Neuronal stem cell (in vitro differentiated cells): ENCODE data around the gene HOMER1.

ENCODE experiments used
- DNase-seq: peaks from one replicate; pipeline ENCODE4 v3.0.0-alpha.2; 2013; ENCODE audit warnings: low spot score
- H2AFZ ChIP-seq: one replicate; pipeline ENCODE4 v1.6.1; 2013; ENCODE audit warnings: mild to moderate bottlenecking, low read length, inconsistent platforms
- H2AK5ac ChIP-seq: 2 replicates; pipeline ENCODE4 v1.6.1; 2013; ENCODE audit warnings: low read depth, mild to moderate bottlenecking, inconsistent platforms, low read length, moderate library complexity, mixed read lengths
- H2BK120ac ChIP-seq: 2 replicates; pipeline ENCODE4 v1.6.1; 2013; ENCODE audit warnings: low read depth, mild to moderate bottlenecking, inconsistent platforms, low read length, moderate library complexity, mixed read lengths
- H2BK12ac ChIP-seq: one replicate; pipeline ENCODE4 v1.6.1; 2013; ENCODE audit warnings: low read length, inconsistent platforms
- H2BK15ac ChIP-seq: 2 replicates; pipeline ENCODE4 v1.6.1; 2013; ENCODE audit warnings: mild to moderate bottlenecking, low read length, inconsistent platforms, mixed read lengths
- H2BK5ac ChIP-seq: one replicate; pipeline ENCODE4 v1.6.1; 2013; ENCODE audit warnings: inconsistent platforms, mild to moderate bottlenecking, low read length, moderate library complexity
- H3K14ac ChIP-seq: one replicate; pipeline ENCODE4 v1.6.1; 2013; ENCODE audit warnings: low read length, inconsistent platforms
- H3K18ac ChIP-seq: 2 replicates; pipeline ENCODE4 v1.6.1; 2013; ENCODE audit warnings: low read length, inconsistent platforms
- H3K23ac ChIP-seq: 2 replicates; pipeline ENCODE4 v1.6.1; 2013; ENCODE audit warnings: low read depth, mild to moderate bottlenecking, mixed read lengths, low read length, inconsistent platforms; ENCODE audit not compliant: poor library complexity
- H3K27ac ChIP-seq: replicated peaks from 3 replicates; pipeline ENCODE4 v1.5.1; 2013; ENCODE audit warnings: low read length, inconsistent platforms
- H3K27me3 ChIP-seq, 3 experiments: 2 replicates each; pipeline ENCODE4 v1.6.1; 2013; ENCODE audit warnings: low read length in 3 of 3, mild to moderate bottlenecking in 2 of 3, inconsistent platforms in 1 of 3, low read depth in 1 of 3, mixed read lengths in 1 of 3, moderate library complexity in 1 of 3; ENCODE audit not compliant: control insufficient read depth in 3 of 3, insufficient read depth in 3 of 3
- H3K36me3 ChIP-seq, 2 donors: replicated peaks in 1 of 2; 2 replicates each; pipeline ENCODE4 v1.6.1; 2013; ENCODE audit warnings: low read length in 2 of 2; ENCODE audit not compliant: control insufficient read depth in 2 of 2, insufficient read depth in 2 of 2
- H3K4ac ChIP-seq: 2 replicates; pipeline ENCODE4 v1.6.1; 2013; ENCODE audit warnings: inconsistent platforms, mild to moderate bottlenecking, low read length, moderate library complexity
- H3K4me1 ChIP-seq, 2 donors: 1 replicate in 1 of 2; 2 replicates in 1 of 2; pipeline ENCODE4 v1.6.1; 2013; ENCODE audit warnings: low read length in 2 of 2, low read depth in 1 of 2; ENCODE audit not compliant: control insufficient read depth in 2 of 2, insufficient read depth in 1 of 2
- H3K4me2 ChIP-seq: one replicate; pipeline ENCODE4 v1.6.1; 2013; ENCODE audit warnings: mild to moderate bottlenecking, low read length, inconsistent platforms; ENCODE audit not compliant: insufficient read depth, poor library complexity, severe bottlenecking
- H3K4me3 ChIP-seq, 2 donors: 2 replicates each; pipeline ENCODE4 v1.5.1; 2013; ENCODE audit warnings: low read length in 2 of 2, mild to moderate bottlenecking in 2 of 2, inconsistent platforms in 1 of 2, moderate library complexity in 1 of 2
- H3K79me1 ChIP-seq: one replicate; pipeline ENCODE4 v1.6.1; 2013; ENCODE audit warnings: low read depth, mild to moderate bottlenecking, inconsistent platforms, low read length, moderate library complexity
- H3K9ac ChIP-seq: one replicate; pipeline ENCODE4 v1.6.1; 2013; ENCODE audit warnings: mild to moderate bottlenecking, low read depth, low read length, inconsistent platforms; ENCODE audit not compliant: poor library complexity
- H3K9me3 ChIP-seq, 2 donors: replicated peaks in 1 of 2; 2 replicates each; pipeline versions ENCODE3 to v1.6.1; 2013; ENCODE audit warnings: low read length in 2 of 2, mild to moderate bottlenecking in 2 of 2, inconsistent platforms in 1 of 2, low read depth in 1 of 2, mixed read lengths in 1 of 2, moderate library complexity in 1 of 2; ENCODE audit not compliant: control insufficient read depth in 2 of 2, insufficient read depth in 1 of 2
- H4K8ac ChIP-seq: one replicate; pipeline ENCODE4 v1.6.1; 2013; ENCODE audit warnings: low read depth, mild to moderate bottlenecking, inconsistent platforms, low read length, moderate library complexity
- H4K91ac ChIP-seq: one replicate; pipeline ENCODE4 v1.6.1; 2013; ENCODE audit warnings: low read length, low read depth, mild to moderate bottlenecking, inconsistent platforms; ENCODE audit not compliant: poor library complexity
- WGBS, 2 donors: extraction: QIAGEN DNeasy Blood & Tissue Kit; methylation state at CpG; one replicate each; pipeline ENCODE4 v1.1.7; 2013; ENCODE audit warnings: missing lambda C conversion rate in 2 of 2, mixed read lengths in 1 of 2; ENCODE audit not compliant: insufficient read length in 2 of 2, insufficient replicate concordance in 1 of 2; ENCODE audit errors: extremely low coverage in 2 of 2; 5-methylcytosine and 5-hydroxymethylcytosine counted together

The HOMER1 gene

GRCh38 chr5:79475152-79475466 is 38.8 kb downstream of the HOMER1 start:
- no peak overlapping the region for H3K4ac ChIP-seq
- no peak for DNase-seq
- H3K4me3 ChIP-seq, result no peak overlapping the region
- H2BK5ac ChIP-seq, result no peak overlapping the region
- peaks cover 3 to 4% of the 10 kb centered on the region in 2 donors for H3K4me1 ChIP-seq
- no peak overlapping the region for H2AFZ ChIP-seq
- H3K79me1 ChIP-seq, result no peaks in the 10 kb centered on the region
- no peak overlapping the region for H3K9ac ChIP-seq
- no peaks in the 10 kb centered on the region for H3K27me3 ChIP-seq
- no peak overlapping the region for H3K27ac ChIP-seq
- no peak overlapping the region for H2BK15ac ChIP-seq
- no peak overlapping the region for H3K23ac ChIP-seq
- H2BK12ac ChIP-seq, result no peak overlapping the region
- H3K36me3 ChIP-seq, result no peaks in the 10 kb centered on the region
- no peak overlapping the region for H2BK120ac ChIP-seq
- no peak overlapping the region for H4K91ac ChIP-seq
- H2AK5ac ChIP-seq, result no peak overlapping the region
- H3K4me2 ChIP-seq, result no peak overlapping the region
- no peaks in the 10 kb centered on the region for H3K9me3 ChIP-seq
- no CpG with 5 or more reads among the region's 4 CpGs for WGBS, 2 donors
- no peak overlapping the region for H3K18ac ChIP-seq
- H3K14ac ChIP-seq, result no peak overlapping the region
- no peak overlapping the region for H4K8ac ChIP-seq

DNA sequence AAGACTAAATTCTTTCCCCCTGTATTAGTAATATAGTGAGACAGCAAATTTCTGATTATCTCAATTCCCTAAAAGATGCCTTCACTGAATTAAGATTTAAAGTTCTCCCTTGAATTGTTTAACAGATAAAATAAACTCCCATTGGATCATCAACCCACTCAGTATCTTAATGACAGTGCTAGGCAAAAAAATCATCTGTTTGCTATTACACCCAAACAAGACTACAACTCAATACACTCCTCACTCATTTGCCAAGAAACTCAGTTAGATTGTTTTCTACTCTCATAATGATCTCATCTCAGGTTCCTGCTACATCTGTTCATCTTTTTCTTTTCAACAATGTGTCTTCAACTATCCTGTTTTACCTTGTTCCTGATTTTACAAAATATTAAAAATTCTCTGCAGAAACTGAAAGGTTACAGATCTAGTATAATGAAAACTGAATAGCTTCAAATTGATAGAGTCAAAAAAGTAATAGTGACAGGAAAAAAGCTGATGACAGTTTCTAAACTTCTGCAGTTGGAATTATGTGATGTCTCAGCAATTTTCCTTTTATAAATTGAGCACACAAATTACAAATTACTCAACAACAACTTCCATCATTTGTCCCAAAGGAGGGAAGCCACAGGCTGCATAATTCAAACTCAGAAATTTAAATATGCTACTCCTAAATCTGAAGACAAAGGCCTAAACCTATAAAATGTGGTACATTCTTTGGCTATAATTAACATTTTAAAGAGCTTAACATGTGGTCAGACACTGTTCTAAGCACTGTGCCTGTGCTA is 39.4 kb downstream of the HOMER1 start:
- no peak overlapping the region for H3K9ac ChIP-seq
- no peaks in the 10 kb centered on the region for H3K79me1 ChIP-seq

GRCh38 chr5:79471556-79471955 is 42.4 kb downstream of the HOMER1 start:
- peak; percentile 12 for DNase-seq
- Histone ChIP-seq H2AFZ (no peak overlapping the region), H4K8ac (no peak overlapping the region), H2AK5ac (no peak overlapping the region), H3K79me1 (no peaks in the 10 kb centered on the region), H2BK15ac (no peak overlapping the region), H4K91ac (no peak overlapping the region), H3K36me3 (no peaks in the 10 kb centered on the region), H3K9me3 (no peaks in the 10 kb centered on the region), H2BK120ac (no peak overlapping the region), H2BK12ac (no peak overlapping the region), H3K27me3 (no peaks in the 10 kb centered on the region), H3K14ac (no peak overlapping the region), H3K4me2 (no peak overlapping the region), H3K18ac (no peak overlapping the region), H3K9ac (no peak overlapping the region), H3K4me1 (peaks cover 3 to 4% of the 10 kb centered on the region in 2 donors), H3K23ac (no peak overlapping the region), H3K4me3 (no peak overlapping the region), H3K27ac (no peak overlapping the region), H2BK5ac (no peak overlapping the region), H3K4ac (no peak overlapping the region)
- no CpG with 5 or more reads among the region's 1 CpG for WGBS, 2 donors

More for the DNA sequence above, 39.4 kb downstream of the HOMER1 start:
- H3K36me3 ChIP-seq, result no peaks in the 10 kb centered on the region
- H2BK5ac ChIP-seq, result no peak overlapping the region
- no peak overlapping the region for H3K18ac ChIP-seq
- no peaks in the 10 kb centered on the region for H3K27me3 ChIP-seq
- no peak overlapping the region for H3K23ac ChIP-seq
- H3K4me3 ChIP-seq, result no peak overlapping the region
- no peak overlapping the region for H4K8ac ChIP-seq
- H3K4ac ChIP-seq, result no peak overlapping the region
- H2AFZ ChIP-seq, result no peak overlapping the region
- no peak overlapping the region for H2AK5ac ChIP-seq
- H3K14ac ChIP-seq, result no peak overlapping the region
- H2BK12ac ChIP-seq, result no peak overlapping the region
- H2BK120ac ChIP-seq, result no peak overlapping the region
- peaks cover 3 to 4% of the 10 kb centered on the region in 2 donors for H3K4me1 ChIP-seq
- H2BK15ac ChIP-seq, result no peak overlapping the region
- no peak overlapping the region for H3K27ac ChIP-seq
- H3K9me3 ChIP-seq, result no peaks in the 10 kb centered on the region
- no peak overlapping the region for H4K91ac ChIP-seq
- DNase-seq, result no peak
- H3K4me2 ChIP-seq, result no peak overlapping the region

DNA sequence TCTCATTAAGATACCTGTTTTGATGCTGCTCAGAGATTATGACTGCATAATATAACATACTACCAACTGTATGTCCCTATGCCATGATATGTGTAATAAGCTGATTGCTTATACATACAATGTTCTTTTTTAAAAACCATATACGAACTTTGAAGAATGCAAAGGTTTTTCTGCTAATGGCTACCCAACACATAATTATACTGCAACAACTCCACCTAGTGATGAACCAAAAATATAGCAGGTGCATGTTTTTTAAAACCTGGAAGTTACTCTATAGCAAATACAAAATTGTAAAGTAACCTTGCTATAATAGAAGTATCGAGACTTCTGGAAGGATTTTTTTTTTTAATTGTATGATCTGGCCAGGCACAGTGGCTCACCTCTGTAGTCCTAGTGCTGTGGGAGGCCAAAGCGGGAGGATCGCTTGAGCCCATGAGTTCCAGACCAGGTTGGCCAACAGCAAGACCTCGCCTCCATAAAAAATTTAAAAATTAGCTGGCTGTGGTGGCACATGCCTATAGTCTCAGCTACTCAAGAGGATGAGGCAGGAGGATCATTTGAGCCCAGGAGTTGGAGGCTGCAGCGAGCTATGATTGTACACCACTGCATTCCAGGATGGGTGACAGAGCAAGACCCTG is 49.1 kb downstream of the HOMER1 start:
- H3K4me1 ChIP-seq, result peaks cover 0 to 2% of the 10 kb centered on the region in 2 donors
- no peak overlapping the region for H3K9ac ChIP-seq
- DNase-seq, result no peak
- no peak overlapping the region for H2BK15ac ChIP-seq
- H2BK5ac ChIP-seq, result no peak overlapping the region
- no peak overlapping the region for H2BK12ac ChIP-seq
- H2AK5ac ChIP-seq, result no peak overlapping the region
- H4K91ac ChIP-seq, result no peak overlapping the region
- no peak overlapping the region for H3K27ac ChIP-seq
- H3K36me3 ChIP-seq, result no peaks in the 10 kb centered on the region
- H3K18ac ChIP-seq, result no peak overlapping the region
- no CpG with 5 or more reads among the region's 6 CpGs for WGBS, 2 donors
- no peak overlapping the region for H3K23ac ChIP-seq
- no peaks in the 10 kb centered on the region for H3K9me3 ChIP-seq
- no peak overlapping the region for H3K4ac ChIP-seq
- H3K4me2 ChIP-seq, result no peak overlapping the region
- no peak overlapping the region for H4K8ac ChIP-seq
- H2BK120ac ChIP-seq, result no peak overlapping the region
- H3K14ac ChIP-seq, result no peak overlapping the region
- peak overlapping the region; percentile 37 for H2AFZ ChIP-seq
- no peak overlapping the region for H3K4me3 ChIP-seq
- H3K27me3 ChIP-seq, result no peaks in the 10 kb centered on the region
- peaks cover 3% of the 10 kb centered on the region for H3K79me1 ChIP-seq
